NCI-H2171 treated with DMSO at 0.1 percent for 48 hours (cell line): ENCODE measurements around the gene SETD4.
A peak's percentile ranks its signal among the peaks of the same experiment; 100 is the strongest.
"Not testable (repeated sequence)": the region's sequence is repeated elsewhere in the genome, so short reads cannot be mapped to it uniquely, and the experiment has no call there.

Experiments used
- DNase-seq: peaks from one replicate; lab custom pipeline; 2025; lab: John Stamatoyannopoulos, UW

SETD4 gene, protein sequence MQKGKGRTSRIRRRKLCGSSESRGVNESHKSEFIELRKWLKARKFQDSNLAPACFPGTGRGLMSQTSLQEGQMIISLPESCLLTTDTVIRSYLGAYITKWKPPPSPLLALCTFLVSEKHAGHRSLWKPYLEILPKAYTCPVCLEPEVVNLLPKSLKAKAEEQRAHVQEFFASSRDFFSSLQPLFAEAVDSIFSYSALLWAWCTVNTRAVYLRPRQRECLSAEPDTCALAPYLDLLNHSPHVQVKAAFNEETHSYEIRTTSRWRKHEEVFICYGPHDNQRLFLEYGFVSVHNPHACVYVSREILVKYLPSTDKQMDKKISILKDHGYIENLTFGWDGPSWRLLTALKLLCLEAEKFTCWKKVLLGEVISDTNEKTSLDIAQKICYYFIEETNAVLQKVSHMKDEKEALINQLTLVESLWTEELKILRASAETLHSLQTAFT

DNA sequence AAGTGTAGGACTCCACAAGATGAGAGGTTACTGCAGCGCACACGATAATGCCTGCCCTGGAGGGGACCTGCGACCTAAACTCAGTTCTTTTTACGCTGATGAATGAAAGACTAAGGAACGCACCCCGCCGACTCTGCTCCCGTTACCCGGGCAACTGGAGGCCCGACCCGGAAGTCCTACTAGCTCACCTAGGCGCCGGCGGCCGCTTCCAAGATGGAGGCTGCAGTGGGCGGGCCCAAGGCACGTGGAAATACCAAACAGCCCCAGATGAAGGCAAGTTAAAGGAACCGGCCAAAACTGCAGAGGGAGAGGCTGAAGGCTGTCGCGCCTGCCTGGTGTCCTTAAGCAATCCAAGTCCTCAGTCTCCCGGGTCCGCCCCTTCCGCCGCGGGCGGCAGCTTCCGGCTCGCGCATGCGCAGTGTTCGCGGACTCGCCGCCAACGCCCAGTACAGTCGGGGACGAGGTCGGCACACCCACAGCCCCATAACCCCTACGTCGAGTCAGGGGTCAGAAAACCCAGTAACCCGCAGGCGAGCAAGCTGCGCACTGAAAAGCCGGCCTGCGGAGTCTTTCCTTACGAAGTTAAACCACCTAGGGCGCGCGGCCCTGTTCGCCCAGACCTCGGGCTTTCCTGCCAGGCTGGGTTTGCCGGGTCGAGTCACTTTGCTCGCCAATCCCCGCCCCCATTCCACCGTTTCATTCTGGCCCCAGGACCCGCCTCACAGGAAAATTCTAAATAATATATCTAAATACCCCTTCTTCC lies at the start of gene SETD4:
Gene SETD4 (minus strand): TSS at position 368 of the 763 bp plus-strand sequence. CDS start 1,638 bp downstream, outside the sequence.
- DNase-seq, result peak; percentile 91

DNA sequence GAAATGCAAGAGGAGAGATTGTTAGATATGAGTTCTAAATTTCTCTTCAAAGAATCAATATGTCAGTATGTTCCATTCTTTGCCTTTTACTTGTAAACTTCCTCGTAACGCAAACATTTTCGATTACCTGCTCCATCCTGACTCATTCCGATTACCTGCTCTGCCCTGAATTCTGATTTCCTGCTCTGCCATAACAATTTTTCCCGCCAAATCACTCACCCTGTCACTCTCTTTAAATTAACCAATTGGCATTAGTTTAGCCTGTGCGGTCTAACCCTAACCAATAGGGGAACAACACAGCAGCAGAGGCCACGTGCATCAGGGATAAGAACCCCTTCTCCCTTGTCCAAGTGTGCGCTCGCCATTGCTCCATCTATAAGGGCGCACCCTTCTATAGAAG lies 49.5 kb upstream of the SETD4 start:
- DNase-seq, result no peak

DNA sequence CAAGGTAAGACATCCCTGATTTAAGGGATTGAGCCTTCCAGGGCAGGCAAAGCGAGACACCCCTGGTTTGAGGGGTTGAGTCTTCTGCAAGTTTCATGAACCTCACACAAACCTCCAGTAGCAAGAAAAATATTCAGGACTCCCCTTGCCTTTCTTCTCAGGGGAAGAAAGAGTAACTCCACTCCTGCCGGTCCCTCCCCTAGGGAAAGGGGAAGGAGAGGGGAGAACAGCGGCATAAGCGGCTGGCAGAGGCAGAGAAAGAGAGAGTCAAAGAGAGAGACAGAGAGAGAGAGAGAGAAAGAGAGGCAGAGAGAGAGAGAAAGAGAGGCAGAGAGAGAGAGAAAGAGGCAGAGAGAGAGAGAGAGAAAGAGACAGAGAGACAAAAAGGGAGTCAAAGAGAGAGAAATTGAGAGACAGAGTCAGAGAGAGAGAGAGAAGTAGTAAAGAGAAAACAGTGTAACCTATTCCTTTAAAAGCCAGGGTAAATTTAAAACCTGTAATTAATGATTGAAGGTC lies 45.1 kb upstream of the SETD4 start:
- no peak for DNase-seq

DNA sequence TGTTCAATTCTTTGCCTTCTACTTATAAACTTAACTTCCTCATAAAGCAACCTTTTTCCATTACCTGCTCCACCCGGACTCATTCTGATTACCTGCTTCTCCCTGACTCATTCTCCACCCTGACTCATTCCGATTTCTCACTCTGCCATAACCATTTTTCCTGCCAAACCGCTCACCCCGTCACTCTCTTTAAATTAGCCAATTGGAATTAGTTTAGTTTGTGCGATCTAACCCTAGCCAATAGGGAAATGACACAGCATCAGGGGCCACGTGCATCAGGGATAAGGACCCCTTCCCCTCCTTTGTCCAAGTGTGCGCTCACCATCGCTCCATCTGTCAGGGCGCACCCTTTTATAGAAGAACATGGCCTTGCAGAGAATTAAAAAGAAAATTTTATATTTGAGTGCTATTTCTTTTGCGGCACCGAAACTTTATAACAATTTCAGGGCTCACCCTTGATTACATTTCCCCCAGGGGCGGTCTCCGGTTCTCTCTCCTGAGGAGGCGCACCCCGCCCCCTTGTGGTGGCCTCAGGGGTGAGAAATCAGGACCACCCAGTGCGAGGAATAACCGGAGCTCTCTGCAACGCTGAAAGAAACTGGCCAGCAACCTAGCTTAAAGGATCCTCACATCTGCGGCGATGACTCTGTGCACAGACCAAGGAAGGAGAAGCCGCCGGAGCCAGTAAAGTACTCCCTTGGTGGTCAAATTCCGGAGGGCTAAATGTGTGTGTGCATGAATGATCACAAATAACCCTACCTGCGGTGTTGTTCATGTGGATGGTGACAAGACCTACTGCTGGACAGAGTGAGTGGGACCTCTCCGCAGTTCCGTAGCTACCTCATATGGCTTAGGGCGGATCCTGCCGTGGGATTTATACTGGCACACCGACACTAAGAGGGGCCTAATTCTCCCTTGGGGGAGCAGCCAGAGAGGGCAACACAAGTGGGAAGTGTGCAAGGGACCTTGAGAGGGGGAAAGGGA lies 44.3 kb upstream of the SETD4 start:
- no peak for DNase-seq

DNA sequence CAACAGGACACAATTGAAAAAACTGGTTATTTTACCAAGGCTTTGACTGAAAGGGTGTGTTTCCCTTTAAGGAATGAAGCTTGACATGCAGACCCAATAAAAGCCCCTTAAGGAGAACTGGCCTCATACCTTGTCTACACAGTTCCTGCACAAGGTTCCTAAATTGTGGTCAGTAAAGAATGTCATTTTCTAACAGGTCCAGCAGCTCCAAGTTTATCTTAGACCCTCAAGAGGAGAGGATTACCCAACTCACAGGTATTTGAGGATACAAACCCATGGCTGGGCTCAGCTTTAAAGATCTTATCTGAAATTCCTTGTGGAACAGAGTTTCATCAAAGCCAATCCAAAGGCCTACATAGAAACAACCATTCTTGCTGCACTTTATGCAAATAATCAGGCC lies 43.1 kb upstream of the SETD4 start:
- no peak for DNase-seq

DNA sequence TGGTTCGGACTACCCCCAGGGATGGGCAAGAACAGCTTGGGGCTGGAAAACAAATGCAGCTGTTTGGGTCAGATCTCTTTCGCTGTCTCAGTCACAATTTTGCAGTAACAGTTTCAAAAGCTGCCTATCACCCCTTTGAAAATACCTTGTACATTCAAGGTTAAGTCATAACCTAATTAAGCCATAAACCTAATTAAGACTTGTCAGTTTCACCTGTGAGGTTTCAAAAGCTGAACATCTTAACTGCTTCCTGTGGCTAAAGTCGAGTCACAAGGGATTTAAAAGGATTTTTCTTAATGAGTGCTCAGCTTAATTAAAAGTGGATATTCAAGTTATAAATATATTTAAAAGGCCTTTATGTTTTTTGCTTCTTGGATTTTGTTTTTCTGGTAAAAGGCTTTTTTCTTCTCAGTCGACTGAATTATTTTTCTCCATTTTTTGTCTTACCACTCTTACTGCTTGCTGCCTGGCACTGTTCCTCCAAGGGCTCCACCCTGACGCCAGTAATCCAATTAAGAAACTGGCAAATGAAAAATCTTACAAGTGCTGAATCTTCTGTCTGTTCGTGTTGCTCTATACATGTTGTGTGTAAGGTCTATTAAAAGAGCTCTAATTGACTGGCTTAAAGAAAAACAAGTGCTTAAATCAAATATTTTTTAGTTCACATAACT lies 40.8 kb upstream of the SETD4 start:
- no peak for DNase-seq

DNA sequence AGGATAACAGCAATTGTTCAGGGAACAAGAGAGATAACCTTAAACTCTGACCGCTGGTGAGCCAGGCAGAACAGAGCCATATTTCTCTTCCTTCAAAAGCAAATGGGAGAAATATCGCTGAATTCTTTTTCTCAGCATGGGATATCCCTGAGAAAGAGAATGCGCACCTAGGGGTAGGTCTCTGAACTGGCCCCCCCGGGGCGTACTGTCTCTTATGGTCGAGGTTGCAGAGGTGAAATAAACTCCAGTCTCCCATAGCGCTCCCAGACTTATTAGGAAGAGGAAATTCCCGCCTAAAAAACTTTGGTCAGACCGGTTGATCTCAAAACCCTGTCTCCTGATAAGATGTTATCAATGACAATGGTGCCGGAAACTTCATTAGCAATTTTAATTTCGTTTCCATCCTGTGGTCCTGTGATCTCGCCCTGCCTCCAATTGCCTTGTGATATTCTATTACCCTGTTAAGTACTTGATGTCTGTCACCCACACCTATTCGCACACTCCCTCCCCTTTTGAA lies 39.4 kb upstream of the SETD4 start:
- not testable (repeated sequence) for DNase-seq

DNA sequence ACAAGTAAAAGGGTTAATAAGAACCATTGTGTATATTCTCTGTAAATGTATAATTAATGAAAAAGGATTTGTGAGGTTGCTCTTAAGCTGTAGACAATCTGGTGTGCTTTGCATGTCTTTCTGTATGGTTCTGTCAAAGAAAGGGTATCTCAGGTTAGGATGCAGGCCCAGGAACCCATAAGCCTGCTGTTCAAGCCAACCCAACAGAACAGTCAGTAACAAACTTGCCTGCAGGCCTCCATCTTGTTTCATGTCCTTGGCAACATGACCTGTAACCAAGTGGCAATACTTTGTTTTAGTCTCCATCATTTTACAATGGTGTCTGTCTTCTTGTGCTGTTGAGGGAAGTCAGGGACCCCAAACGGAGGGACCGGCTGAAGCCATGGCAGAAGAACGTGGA lies 38.7 kb upstream of the SETD4 start:
- DNase-seq, result no peak

DNA sequence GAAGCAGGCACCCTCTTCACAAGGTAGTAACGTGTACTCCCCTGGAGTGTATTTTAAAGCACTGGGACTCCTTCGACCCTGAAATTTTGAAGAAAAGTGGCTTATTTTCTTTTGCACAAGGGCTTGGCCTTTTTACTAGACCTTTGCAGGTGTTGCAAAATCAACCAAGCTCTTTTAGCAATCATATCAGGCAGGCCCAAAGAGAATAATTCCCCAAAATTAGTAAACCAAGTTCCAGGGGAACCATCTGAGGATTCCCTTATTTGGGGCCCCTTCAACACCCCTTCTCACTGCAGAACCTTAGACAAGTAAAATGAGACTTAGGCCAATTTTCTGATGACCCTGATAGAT lies 37.8 kb upstream of the SETD4 start:
- no peak for DNase-seq

DNA sequence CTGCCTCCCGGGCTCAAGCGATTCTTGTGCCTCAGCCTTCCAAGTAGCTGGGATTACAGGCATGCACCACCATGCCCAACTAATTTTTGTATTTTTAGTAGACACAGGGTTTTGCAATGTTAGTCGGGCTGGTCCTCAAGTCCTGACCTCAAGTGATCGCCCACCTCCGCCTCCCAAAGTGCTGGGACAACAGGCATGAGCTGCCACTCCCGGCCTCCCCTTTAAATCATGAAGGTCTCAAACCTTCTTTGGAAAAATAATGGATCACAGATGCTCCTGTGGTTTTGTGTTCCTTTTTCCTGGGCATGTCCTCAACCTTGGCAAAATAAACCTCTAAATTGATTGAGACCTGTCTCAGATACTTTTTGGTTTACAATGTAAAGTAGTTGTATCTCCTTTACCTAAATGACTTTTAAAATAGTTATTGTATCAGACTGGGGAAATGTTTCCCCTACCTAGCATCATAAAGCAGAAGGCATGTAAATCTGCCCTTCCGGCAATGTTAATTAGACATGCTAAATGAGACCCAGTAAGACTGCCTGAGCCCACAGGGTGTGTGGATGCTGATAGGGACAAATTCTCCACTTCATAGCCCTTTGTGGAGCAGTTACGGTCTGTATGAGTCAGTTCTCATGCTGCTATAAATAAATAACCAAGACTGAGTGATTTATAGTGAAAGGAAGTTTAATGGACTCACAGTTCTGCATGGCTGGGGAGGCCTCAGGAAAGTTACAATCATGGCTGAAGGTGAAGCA lies 37.3 kb upstream of the SETD4 start:
- no peak for DNase-seq

DNA sequence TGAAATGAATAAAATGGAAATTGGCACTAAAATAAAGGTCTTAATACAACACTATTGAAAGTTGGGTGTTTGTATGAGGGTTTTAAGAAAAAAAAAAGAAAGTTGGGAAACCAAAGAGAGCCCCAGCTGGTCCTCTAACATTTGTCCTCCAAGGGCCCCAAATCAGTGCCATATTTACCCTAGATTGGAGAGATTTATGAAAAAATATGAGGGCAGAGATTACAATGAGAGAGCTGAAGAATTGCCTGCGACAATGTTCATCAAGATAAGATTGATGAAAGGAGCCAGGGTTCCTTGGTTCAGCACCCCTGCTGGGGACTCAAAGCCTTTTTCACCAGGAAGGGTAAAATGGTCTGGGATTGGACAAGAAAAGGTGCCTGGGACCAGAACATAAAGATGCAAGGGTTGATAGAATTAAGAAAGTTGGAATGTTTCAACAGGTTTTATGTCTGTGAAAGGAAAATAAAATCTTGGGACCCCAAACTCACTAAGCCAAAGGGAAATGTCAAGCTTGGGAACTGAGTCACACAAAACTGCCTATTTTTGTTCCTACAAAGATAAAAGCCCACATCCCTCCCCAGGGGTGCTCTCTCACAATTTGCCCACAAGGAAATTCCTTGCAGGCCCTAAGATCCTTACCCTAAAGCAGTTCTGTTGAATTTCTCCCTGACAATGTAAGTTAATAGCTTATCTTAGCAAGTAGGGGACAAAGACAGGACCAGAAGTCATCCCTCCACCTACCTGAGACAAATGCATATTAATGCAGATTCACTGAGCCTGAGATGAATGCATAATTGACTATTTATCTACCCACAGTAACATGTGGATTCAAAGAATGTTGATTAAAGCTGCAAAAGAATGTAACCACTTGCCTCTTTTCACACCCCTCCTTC lies 36.3 kb upstream of the SETD4 start:
- DNase-seq, result no peak

DNA sequence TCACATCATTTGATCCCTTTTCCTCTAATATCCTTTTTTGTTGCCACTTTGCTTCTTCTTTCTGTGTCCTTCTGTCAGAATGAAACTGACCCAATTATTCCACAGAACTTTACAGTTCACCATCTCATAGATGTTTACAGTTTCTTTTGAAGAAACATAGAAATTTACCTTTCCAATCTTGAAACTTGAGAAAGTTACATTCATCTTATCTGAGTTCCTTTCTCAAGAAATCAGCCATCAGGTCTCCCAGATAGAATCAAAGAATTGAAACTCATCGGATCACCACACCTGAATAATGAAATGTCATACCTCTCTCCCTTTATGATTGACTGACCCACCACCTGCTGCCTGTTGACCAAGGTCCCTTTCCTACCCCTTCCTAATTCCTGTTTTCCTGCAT lies 33.2 kb upstream of the SETD4 start:
- DNase-seq, result no peak

DNA sequence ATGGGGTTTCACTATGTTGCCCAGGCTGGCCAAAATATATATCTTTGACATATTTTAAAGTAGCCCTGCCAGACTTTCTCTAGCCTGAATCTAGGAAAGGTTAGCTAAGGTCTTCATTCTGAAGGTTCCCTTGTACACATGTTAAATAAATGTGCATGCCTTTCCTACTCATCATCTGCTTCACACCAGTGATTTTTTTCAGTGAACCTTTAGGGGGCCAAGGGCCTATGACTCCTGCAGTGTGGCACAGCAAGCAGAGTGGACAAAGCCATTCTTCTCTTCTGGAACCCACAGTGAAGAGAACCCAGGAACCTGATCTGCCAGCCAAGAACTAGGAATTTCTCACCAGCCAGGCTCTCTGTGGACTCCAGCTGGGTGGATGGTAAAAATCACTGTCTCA lies 32.4 kb upstream of the SETD4 start:
- no peak for DNase-seq

DNA sequence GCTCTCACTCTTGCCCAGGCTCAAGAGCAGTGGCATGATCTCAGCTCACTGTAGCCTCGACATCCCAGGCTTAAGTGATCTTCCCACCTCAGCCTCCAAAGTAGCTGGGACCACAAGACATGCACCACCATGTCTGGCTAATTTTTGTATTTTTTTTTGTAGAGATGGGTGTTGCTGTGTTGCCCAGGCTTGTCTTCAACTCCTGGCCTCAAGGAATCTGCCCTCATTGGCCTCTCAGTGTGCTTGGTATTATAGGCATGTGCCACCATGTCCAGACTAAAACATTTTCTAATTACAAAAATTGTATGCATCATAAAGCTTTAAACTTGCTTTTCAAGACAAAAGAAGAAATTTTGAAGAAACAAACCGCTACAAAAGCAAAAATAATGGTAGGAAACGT lies 29.6 kb upstream of the SETD4 start:
- DNase-seq, result no peak

DNA sequence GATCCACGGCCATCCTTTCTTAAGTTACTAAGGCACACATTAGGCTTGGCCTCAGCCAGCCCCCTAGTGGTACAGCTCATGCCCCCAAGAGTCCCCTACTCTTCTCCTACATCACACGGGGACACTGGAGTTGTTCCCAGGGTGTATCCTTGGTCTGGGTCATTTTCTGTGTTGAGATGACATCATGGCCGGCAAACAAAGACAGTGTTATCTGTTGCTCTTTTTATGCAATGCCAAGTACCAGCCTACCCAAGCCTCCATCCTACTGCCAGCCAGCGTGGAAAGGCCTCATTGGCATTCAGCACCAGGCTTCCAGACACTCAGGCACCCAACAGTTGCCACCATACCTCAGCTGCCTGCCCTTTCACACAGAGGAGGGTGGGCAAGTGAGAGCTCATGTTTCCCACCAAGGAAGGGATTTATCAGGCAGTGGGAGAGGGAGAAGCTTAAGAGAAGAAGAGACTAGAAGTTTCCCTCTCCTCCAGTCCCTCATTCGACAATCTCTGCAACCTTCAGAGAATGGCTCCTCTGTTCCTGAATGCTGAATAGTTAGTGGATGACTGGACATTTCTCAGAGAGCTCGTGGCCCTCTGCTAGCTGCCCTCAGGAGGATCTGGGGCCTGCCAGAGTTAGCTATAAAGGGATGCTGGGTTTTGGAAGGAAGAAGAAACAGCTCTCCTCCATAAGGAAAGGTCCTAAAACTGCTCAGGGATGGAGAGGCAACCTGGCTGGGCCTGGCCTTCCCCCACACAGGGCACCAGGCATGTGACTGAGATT lies 27.2 kb upstream of the SETD4 start:
- no peak for DNase-seq

DNA sequence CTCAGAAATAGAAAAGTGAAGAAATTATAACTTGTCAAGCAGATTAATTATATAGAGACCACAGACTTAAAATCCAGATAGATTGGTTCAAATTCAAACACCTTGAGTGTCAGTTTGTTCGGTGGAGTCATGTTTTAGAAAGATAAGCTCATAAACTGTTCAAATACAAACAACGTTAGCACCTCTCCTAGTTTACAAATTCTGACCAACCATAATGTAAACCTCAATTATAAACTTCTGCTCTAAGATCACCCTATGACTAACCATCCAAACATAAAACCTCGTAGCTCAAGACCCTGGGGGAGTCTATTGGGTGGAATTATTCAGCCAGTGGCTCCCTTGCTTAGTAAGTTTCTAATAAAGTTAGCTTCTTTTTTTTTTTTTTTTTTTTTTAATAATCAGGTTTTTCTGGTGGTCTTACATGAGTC lies 21.9 kb upstream of the SETD4 start:
- no peak for DNase-seq

DNA sequence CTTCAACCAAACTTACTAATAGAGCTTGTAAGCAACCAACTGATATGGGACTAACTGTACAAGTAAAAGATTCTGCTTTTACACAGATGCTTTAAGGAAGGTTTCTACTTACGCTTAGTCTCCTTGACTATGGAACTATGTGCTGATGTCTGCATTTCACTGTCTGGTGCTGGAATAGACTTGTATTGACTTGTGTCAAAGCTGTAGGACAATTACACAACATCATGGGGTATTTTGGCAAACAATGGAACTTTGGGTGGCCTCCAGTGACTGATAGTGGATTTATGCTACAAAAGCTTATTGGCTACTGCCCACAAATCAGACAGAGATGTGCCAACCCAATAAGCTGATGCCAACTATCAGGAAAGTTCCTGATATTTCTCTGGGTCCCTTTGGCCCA lies 20.1 kb upstream of the SETD4 start:
- no peak for DNase-seq

DNA sequence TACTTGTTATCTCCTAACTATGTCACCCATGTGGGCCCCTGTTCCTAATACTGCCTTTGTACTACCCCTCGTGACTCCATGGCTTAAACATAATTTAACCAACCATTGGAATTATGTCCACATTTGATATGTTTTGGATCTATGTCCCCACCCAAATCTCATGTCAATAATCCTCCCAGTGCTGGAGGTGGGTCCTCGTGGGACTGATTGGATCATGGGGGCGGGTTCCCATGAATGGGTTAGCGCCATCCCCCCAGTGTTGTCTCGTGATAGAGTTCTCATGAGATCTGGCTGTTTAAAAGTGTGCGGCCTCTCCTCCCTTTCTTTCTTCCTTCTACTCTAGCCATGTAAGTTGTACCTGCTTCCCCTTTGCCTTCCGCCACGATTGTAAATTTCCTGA lies 19.3 kb upstream of the SETD4 start:
- no peak for DNase-seq
